H1 (cell line): ENCODE data around the gene TMEM63A. TPM values are rescaled to one million over a fixed set of nuclear protein-coding genes. Genes with fewer than 3 reads are reported as not detected.

Source experiments
- BCL11A ChIP-seq, 2 experiments: IDR thresholded peaks; one replicate each; pipeline ENCODE4 v1.6.1; 2011; ENCODE audit warnings: low read depth in 2 of 2, low read length in 2 of 2, mild to moderate bottlenecking in 2 of 2
- CTBP2 ChIP-seq: IDR thresholded peaks from 2 replicates; pipeline ENCODE4 v1.7.0; 2011; ENCODE audit warnings: borderline replicate concordance, mild to moderate bottlenecking, moderate library complexity, mixed read lengths, low read length; ENCODE audit not compliant: insufficient read depth, insufficient read length
- GTF2F1 ChIP-seq: IDR thresholded peaks from 2 replicates; pipeline ENCODE4 v1.6.1; 2012; ENCODE audit warnings: low read depth, low read length, improper control_type of control experiment, borderline replicate concordance
- HDAC6 ChIP-seq: IDR thresholded peaks from one replicate; pipeline ENCODE4 v1.7.1; 2012; ENCODE audit warnings: low read depth, mild to moderate bottlenecking, inconsistent platforms, low read length, moderate library complexity
- JUND ChIP-seq: IDR thresholded peaks from 2 replicates; pipeline ENCODE4 v1.6.1; 2011; ENCODE audit warnings: mild to moderate bottlenecking, improper control_type of control experiment, low read length
- MAX ChIP-seq: IDR thresholded peaks from 2 replicates; pipeline ENCODE4 v1.6.1; 2012; ENCODE audit warnings: inconsistent platforms
- POLR2A ChIP-seq, 2 experiments: IDR thresholded peaks; 1 replicate in 1 of 2; 2 replicates in 1 of 2; pipeline ENCODE4 v1.6.1; 2011; ENCODE audit warnings: low read depth in 2 of 2, low read length in 2 of 2, mild to moderate bottlenecking in 2 of 2; ENCODE audit errors: control extremely low read depth in 1 of 2
- RXRA ChIP-seq: IDR thresholded peaks from 2 replicates; pipeline ENCODE4 v1.6.1; 2011; ENCODE audit warnings: low read depth, mild to moderate bottlenecking, low read length, moderate library complexity; ENCODE audit not compliant: insufficient read depth
- SIN3A ChIP-seq, 2 experiments: IDR thresholded peaks in 1 of 2; conservative IDR thresholded peaks in 1 of 2; 2 replicates each; pipeline ENCODE4 v1.6.1; 2011 to 2012; ENCODE audit warnings: low read length in 2 of 2, improper control_type of control experiment in 1 of 2, low read depth in 1 of 2, mild to moderate bottlenecking in 1 of 2
- SIX5 ChIP-seq: IDR thresholded peaks from 2 replicates; pipeline ENCODE4 v1.6.1; 2011; ENCODE audit warnings: mild to moderate bottlenecking, low read depth, low read length
- TBP ChIP-seq: IDR thresholded peaks from 2 replicates; pipeline ENCODE4 v1.6.1; 2011; ENCODE audit warnings: low read depth, low read length, improper control_type of control experiment
- USF2 ChIP-seq: IDR thresholded peaks from 2 replicates; pipeline ENCODE4 v1.6.1; 2011; ENCODE audit warnings: low read length, improper control_type of control experiment
- YY1 ChIP-seq: IDR thresholded peaks from 2 replicates; pipeline ENCODE4 v1.6.1; 2011; ENCODE audit warnings: low read depth, mild to moderate bottlenecking, low read length
- ZNF274 ChIP-seq: IDR thresholded peaks from 2 replicates; pipeline ENCODE4 v1.7.0; 2012; ENCODE audit warnings: low read length, borderline replicate concordance; ENCODE audit errors: extremely low read depth
- polyA plus RNA-seq, 7 experiments: library from polyadenylated mRNA; depleted of rRNA in 3 of 7; stranded (reverse) in 5 of 7; unstranded in 2 of 7; fragments of >200 nt in 5 of 7; fragments of 200-250 nt in 2 of 7; gene quantifications; 1 replicate in 5 of 7; 2 replicates in 1 of 7; 4 replicates in 1 of 7; pipeline versions ENCODE4 v1.2.1 to v1.2.3, GENCODE V29; 2011 to 2013; ENCODE audit warnings: missing spikeins in 2 of 7, mixed read lengths in 2 of 7
- total RNA-seq: library from RNA; stranded (reverse); fragmentation: NEBNext Ultra II Directional; extraction: Animal tissue kit (Norgen Biotek cat#: 25700); gene quantifications from 2 replicates; pipeline ENCODE4 v1.2.1, GENCODE V29; 2021
- TF ChIP-seq, protein P1 (sequence below): IDR thresholded peaks from 2 replicates; pipeline ENCODE4 v1.6.1; 2011; ENCODE audit warnings: low read depth, mild to moderate bottlenecking, low read length; ENCODE audit not compliant: insufficient read depth

TMEM63A gene
- total and polyA plus RNA-seq, 2 of the 8 experiments (the other 6 are each of a cell fraction or from before 2014, with no cell fraction given), result 26.1 to 55.4 TPM

DNA sequence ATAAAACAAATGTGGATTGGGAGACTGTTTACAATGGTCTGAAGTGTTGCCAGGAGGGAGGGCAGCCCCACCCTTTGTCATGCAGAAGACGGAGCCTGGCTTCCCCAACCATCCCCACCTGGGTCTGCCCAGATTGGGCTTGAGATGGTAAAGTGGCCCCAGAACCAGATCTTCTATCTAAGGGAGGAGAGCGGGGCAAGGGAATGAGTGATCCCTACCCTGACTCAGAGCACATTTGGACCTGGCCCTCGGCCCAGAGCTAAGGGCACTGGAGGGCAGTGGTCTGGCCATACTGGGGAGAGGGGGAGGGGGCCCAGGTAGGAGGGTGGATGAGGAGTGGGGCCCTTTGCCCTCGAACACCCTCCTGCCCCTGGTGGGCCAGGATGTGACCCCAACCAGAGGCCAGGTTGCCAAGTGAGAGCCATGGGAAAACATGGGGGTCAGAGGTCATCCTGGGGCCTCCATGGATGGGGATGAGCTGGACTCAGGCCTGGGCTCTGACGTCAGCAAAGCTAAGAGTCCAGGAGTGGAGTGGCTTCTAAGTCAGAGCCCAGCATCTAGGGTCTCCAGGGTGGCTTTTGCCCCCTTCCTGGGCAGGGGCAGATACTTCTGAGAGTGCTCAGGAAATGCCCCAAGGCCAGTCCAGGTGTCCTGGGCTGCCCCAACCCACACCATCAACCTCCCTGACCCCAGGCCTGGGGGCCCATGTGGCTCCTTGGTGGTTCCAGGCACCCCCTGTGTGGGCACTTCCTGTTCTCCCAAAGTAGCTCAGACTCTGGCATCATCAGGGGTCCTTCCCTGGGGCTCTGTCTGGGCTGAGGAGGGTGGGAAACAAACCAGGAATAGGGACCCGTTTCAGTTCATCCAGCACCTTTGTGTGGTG lies 8.4 kb upstream of the TMEM63A start (continued):
- TF ChIP-seq SIN3A (conservative IDR thresholded peaks at IDR 0.05 in 1 of 2, IDR thresholded peaks at IDR 0.05 in 1 of 2; ENCODE audit: low read depth in 1 of 2, low read length in 2 of 2) (no peak), RXRA (no peak), YY1 (no peak), CTBP2 (peak; percentile 17), ZNF274 (no peak), SIX5 (no peak), BCL11A (IDR thresholded peaks at IDR 0.05; ENCODE audit: low read depth in 2 of 2, low read length in 2 of 2) (no peak), HDAC6 (no peak), POLR2A (IDR thresholded peaks at IDR 0.05; ENCODE audit: control extremely low read depth in 1 of 2, low read depth in 2 of 2, low read length in 2 of 2) (no peak), TBP (no peak), USF2 (no peak), JUND (no peak), GTF2F1 (no peak), MAX (no peak)
- TF ChIP-seq, protein P1, sequence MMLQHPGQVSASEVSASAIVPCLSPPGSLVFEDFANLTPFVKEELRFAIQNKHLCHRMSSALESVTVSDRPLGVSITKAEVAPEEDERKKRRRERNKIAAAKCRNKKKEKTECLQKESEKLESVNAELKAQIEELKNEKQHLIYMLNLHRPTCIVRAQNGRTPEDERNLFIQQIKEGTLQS, result no peak
